BJ (cell line): Measurements from ENCODE around the gene UBE2D2. TPM values are rescaled to one million over a fixed set of nuclear protein-coding genes. Genes with fewer than 3 reads are reported as not detected.

Experiments
- CTCF ChIA-PET: fragments of 350-600 bp; formaldehyde crosslinking; extraction: SDS; loops from one replicate; lab custom pipeline; 2021; ENCODE audit warnings: antibody characterized with exemption, inconsistent platforms; lab: Yijun Ruan, JAX
- POLR2A ChIA-PET: fragments of 300-600 bp; sonication (Branson Sonifier 250); formaldehyde crosslinking; extraction: SDS; loops from one replicate; lab custom pipeline; 2021; ENCODE audit warnings: antibody characterized with exemption; lab: Charles Lee
- DNase-seq: peaks from one replicate; pipeline ENCODE4 v3.0.0-alpha.2; 2011; ENCODE audit warnings: low read depth
- H3K27me3 ChIP-seq: 2 replicates; pipeline ENCODE4 v1.6.0; 2011; ENCODE audit warnings: low read length; ENCODE audit not compliant: control insufficient read depth, insufficient read depth
- H3K36me3 ChIP-seq: 2 replicates; pipeline ENCODE4 v1.5.1; 2011; ENCODE audit warnings: low read length; ENCODE audit not compliant: control insufficient read depth, insufficient read depth
- H3K4me3 ChIP-seq: 2 replicates; pipeline ENCODE4 v1.5.1; 2011; ENCODE audit warnings: low read depth, mild to moderate bottlenecking, control low read depth, low read length
- polyA plus RNA-seq: library from polyadenylated mRNA; depleted of rRNA; stranded (reverse); fragments of >200 nt; gene quantifications from 2 replicates; pipeline ENCODE4 v1.2.3, GENCODE V29; 2011
- TF ChIP-seq, protein P1 (sequence below): IDR thresholded peaks from 2 replicates; pipeline ENCODE4 v1.5.1; 2011; ENCODE audit warnings: low read depth, mild to moderate bottlenecking, control low read depth, inconsistent platforms, low read length, moderate library complexity; ENCODE audit not compliant: insufficient read depth

UBE2D2 gene
- polyA plus RNA-seq, 1 experiment, result 18.2 TPM

DNA sequence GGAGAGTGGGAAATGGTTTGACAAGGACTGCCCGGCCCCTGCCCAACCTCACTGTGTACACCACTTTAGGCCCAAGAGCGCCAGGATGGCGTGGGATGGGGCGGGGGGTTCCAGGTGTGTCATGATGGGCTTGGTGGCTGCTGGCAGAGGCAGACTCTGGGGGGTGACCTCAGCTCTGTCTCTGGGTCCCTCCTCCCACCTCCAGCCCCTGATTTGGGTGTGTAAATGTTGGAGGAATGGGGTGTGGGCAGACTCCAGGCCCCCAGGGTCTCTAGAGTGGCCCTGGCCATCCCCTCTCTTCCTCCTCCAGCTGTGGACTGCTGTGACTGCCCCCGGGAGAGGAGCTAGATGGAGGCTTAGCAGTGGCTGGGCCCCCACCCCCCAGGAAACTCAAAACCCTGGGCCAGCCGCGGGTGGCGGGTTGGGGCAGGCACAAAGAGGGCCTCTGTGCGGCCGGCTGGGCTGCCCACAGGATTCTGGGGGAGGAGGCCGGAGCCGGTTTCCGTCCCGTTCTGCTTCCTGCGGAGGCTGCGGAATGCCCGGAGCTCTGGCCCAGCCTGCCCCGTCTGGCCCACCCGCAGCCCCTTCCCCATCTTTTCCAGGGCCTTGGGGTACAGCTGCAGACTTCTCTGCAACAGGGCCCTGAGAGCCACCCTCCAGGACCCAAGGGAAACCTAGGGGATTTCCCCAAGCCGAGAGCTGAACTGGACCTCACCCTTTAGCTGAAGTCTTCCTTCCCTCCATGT is 110.1 kb downstream of the UBE2D2 start:
- no peaks in the 10 kb centered on the region for H3K27me3 ChIP-seq
- H3K36me3 ChIP-seq, result 0 out of 2 replicates have a peak, but pooled peaks cover 2% of the 10 kb centered on the region
- H3K4me3 ChIP-seq, result no peak overlapping the region
- TF ChIP-seq, protein P1, sequence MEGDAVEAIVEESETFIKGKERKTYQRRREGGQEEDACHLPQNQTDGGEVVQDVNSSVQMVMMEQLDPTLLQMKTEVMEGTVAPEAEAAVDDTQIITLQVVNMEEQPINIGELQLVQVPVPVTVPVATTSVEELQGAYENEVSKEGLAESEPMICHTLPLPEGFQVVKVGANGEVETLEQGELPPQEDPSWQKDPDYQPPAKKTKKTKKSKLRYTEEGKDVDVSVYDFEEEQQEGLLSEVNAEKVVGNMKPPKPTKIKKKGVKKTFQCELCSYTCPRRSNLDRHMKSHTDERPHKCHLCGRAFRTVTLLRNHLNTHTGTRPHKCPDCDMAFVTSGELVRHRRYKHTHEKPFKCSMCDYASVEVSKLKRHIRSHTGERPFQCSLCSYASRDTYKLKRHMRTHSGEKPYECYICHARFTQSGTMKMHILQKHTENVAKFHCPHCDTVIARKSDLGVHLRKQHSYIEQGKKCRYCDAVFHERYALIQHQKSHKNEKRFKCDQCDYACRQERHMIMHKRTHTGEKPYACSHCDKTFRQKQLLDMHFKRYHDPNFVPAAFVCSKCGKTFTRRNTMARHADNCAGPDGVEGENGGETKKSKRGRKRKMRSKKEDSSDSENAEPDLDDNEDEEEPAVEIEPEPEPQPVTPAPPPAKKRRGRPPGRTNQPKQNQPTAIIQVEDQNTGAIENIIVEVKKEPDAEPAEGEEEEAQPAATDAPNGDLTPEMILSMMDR, result no peak
- CTCF ChIA-PET, result interaction anchor here (0.9 to 2.4 kb wide), 4 partner anchors 8 to 37 kb away, joined by 3 to 7 read pairs (median 3); no protein-coding TSS in a partner anchor
- POLR2A ChIA-PET, result no interaction called here
- no peak for DNase-seq

DNA sequence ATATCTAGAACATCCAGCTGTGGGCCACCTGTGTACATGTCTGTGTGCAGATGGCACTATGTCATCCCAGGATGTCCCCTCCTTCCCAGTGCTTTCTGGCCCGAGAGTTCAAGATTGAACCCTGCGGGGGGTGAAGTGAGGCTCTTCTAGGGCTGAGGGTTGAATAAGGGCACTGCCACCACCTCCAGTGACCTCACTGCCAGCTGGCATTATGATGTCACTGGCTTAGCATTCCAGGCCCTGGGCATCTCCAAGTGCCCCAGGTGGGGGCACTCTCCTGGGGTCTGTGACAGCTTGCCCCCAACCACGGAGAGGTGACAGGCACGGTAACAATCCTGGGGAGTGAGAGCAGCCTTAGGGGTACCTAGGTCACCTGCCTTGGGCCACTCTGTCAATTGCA is 114.1 kb downstream of the UBE2D2 start:
- ChIA-PET POLR2A (no interaction called here), CTCF (interaction anchor here (0.6 to 1.3 kb wide), 4 partner anchors 15 to 100 kb away, joined by 3 to 4 read pairs (median 4); no protein-coding TSS in a partner anchor)
- DNase-seq, result no peak
- no peak overlapping the region for H3K4me3 ChIP-seq
- peaks cover 3% of the 10 kb centered on the region for H3K36me3 ChIP-seq
- no peaks in the 10 kb centered on the region for H3K27me3 ChIP-seq
- TF ChIP-seq, protein P1, result no peak

DNA sequence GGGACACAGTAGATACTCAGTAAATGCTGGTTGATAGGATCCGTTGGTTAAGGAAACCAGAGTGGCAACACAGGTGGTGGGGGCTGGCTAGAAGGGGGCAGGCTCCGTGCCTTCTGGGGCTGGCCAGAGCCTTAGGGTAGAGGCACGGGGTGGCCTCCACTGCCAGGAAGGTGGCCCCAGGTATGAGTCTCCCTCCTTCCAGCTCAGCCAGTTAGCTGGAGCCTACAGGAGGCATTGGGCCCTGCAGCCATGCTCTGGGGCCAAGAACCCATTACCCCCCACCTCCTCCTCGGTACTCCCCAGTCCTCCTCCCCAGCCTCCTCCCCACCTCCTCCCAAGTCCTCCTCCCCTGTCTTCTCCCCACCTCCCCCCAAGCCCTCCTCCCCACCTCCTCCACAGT is 114.7 kb downstream of the UBE2D2 start:
- peaks cover 9% of the 10 kb centered on the region for H3K36me3 ChIP-seq
- TF ChIP-seq, protein P1, result no peak
- CTCF ChIA-PET, result interaction anchor here (0.8 to 1.3 kb wide), 3 partner anchors 14 to 100 kb away, joined by 3 to 4 read pairs (median 4); no protein-coding TSS in a partner anchor
- POLR2A ChIA-PET, result no interaction called here
- H3K27me3 ChIP-seq, result no peaks in the 10 kb centered on the region
- no peak for DNase-seq
- H3K4me3 ChIP-seq, result no peak overlapping the region

DNA sequence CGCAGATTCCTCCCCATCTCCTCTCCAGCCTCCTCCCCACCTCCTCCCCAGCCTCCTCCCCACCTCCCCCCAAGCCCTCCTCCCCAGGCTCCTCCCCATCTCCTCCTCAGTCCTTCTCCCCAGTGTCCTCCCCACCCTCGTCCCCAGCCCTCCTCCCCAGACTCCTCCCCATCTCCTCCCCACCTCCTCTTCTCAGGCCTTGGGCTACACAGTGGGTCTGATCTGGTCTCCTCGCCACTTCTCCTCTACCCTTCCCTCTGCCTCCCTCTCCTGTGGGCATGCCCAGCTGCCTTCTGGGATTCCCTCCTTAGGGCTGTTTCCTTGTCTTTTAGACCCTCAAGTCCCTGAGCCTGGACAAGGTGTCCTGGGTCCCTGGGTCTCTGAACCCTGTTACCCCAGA is 115.3 kb downstream of the UBE2D2 start:
- ChIA-PET CTCF (no interaction called here), POLR2A (no interaction called here)
- DNase-seq, result no peak
- Histone ChIP-seq H3K36me3 (peaks cover 10% of the 10 kb centered on the region), H3K4me3 (no peak overlapping the region), H3K27me3 (no peaks in the 10 kb centered on the region)
- TF ChIP-seq, protein P1, result no peak

DNA sequence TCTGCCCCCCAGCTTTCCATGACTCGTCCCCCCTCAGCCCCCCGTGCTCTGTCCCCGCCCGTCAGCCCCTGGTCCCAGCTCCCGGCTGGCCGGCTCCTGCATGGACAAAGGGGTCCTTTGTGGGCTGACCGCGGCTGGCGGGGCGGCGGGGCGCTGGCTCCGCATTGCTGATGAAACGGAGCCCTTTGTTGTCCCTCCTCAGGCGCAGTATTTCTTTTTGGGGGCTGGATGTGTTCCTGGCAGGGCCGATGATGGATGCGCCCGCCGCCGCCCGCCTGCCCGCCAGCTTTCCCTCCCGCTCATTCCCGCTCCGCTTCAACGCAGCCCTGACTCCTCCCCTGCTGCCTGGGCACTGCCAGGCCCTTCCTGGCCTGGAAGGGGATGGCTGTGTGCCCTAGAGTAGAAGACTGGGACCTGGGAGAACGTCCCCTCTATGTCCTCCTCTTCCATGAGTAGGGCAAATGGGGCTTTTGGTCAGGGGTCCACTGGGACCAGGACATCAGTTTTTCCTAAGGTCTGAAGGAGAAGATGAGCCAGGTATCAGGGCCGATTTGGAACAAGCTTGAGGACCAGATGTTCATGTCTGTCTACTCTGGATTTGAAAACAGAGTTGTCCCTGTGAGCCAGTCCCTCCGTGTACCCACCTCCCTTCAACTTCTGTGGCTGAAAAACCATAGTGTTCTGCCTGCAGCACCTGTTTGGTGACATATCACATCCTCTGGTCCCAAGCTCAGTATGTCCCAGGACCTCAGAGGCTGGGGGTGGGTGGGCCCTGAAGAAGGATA is 116.0 kb downstream of the UBE2D2 start:
- CTCF ChIA-PET, result interaction anchor here (1.0 to 2.5 kb wide), 4 partner anchors 11 to 88 kb away, joined by 3 to 9 read pairs (median 6); no protein-coding TSS in a partner anchor
- TF ChIP-seq, protein P1, result no peak
- H3K4me3 ChIP-seq, result no peak overlapping the region
- DNase-seq, result no peak
- no peaks in the 10 kb centered on the region for H3K27me3 ChIP-seq
- POLR2A ChIA-PET, result no interaction called here
- H3K36me3 ChIP-seq, result peaks cover 10% of the 10 kb centered on the region
